GM12878 (cell line): ENCODE data around the gene PPP6R2. TPM values are rescaled to one million over a fixed set of nuclear protein-coding genes. Genes with fewer than 3 reads are reported as not detected.

Source experiments
- ATAC-seq: fragments of 200-7000 bp; cut with Tn5 transposase; 3 replicates; pipeline ENCODE4 v1.9.1; 2020; ENCODE audit warnings: mild to moderate bottlenecking, moderate library complexity
- BruUV-seq: library from RNA; stranded (reverse); fragments of 400-500 nt; replicated peaks from 2 replicates; lab custom pipeline; 2021; lab: Mats Ljungman, UMichigan
- CTCF ChIA-PET: fragments of 300-600 bp; sonication (Branson Sonifier 250); formaldehyde crosslinking; extraction: SDS; loops from one replicate; lab custom pipeline; 2021; ENCODE audit warnings: inconsistent platforms; lab: Yijun Ruan, JAX
- POLR2A ChIA-PET: fragments of 350-600 bp; formaldehyde crosslinking; extraction: SDS; loops from one replicate; lab custom pipeline; 2021; ENCODE audit warnings: inconsistent platforms; lab: Charles Lee
- RAD21 ChIA-PET: fragments of 300-600 bp; sonication (Branson Sonifier 250); formaldehyde crosslinking; loops from one replicate; lab custom pipeline; 2023; ENCODE audit warnings: antibody characterized with exemption; ENCODE audit not compliant: unreplicated experiment; lab: Charles Lee
- SMC1A ChIA-PET: fragments of 300-600 bp; sonication (Branson Sonifier 250); formaldehyde crosslinking; loops from one replicate; lab custom pipeline; 2023; ENCODE audit not compliant: unreplicated experiment, uncharacterized antibody; lab: Charles Lee
- DNase-seq: peaks from one replicate; pipeline ENCODE4 v3.0.0-alpha.2; 2011; ENCODE audit warnings: low read depth, low spot score
- FAIRE-seq: peaks from 3 replicates; lab custom pipeline; 2011; peaks lifted over from hg19 to GRCh38; lab: Jason Lieb, UNC
- H2AFZ ChIP-seq: 2 replicates; pipeline ENCODE4 v1.6.0; 2011; ENCODE audit warnings: low read depth, low read length, control low read depth; ENCODE audit not compliant: control insufficient read depth
- H3K27ac ChIP-seq: 2 replicates; pipeline ENCODE4 v1.5.1; 2011; ENCODE audit warnings: control low read depth; ENCODE audit not compliant: control insufficient read depth, insufficient read depth
- H3K27me3 ChIP-seq, 2 experiments: replicated peaks in 1 of 2; 2 replicates each; pipeline versions ENCODE4 v1.6.0 to v1.6.1; 2011; ENCODE audit warnings: low read length in 1 of 2; ENCODE audit not compliant: control insufficient read depth in 2 of 2, insufficient read depth in 2 of 2
- H3K36me3 ChIP-seq, 2 experiments: 2 replicates each; pipeline ENCODE4 v1.5.1; 2011; ENCODE audit warnings: low read length in 1 of 2; ENCODE audit not compliant: control insufficient read depth in 2 of 2, insufficient read depth in 2 of 2
- H3K4me1 ChIP-seq: 2 replicates; pipeline ENCODE4 v1.6.1; 2011; ENCODE audit warnings: mild to moderate bottlenecking, low read length, moderate library complexity, mixed read lengths; ENCODE audit not compliant: control insufficient read depth, insufficient read depth
- H3K4me2 ChIP-seq: 2 replicates; pipeline ENCODE4 v1.6.0; 2011; ENCODE audit warnings: control low read depth; ENCODE audit not compliant: control insufficient read depth, insufficient read depth
- H3K4me3 ChIP-seq: fragments of 200-600 bp; sonication (generic); 2 replicates; pipeline ENCODE4 v1.5.1; 2016
- H3K79me2 ChIP-seq: 2 replicates; pipeline ENCODE4 v1.6.0; 2011; ENCODE audit warnings: low read length; ENCODE audit not compliant: control insufficient read depth, insufficient read depth
- H3K9ac ChIP-seq: 2 replicates; pipeline ENCODE4 v1.8.0; 2011; ENCODE audit warnings: low read length, control low read depth, mixed read lengths; ENCODE audit not compliant: control insufficient read depth, insufficient read depth
- H3K9me3 ChIP-seq: replicated peaks from 3 replicates; pipeline ENCODE4 v1.5.1; 2011; ENCODE audit warnings: mild to moderate bottlenecking, low read length; ENCODE audit not compliant: control insufficient read depth, insufficient read depth
- H4K20me1 ChIP-seq: 2 replicates; pipeline ENCODE4 v1.6.0; 2011; ENCODE audit not compliant: control insufficient read depth, insufficient read depth
- ATF7 ChIP-seq: fragments of 450-650 bp; IDR thresholded peaks from 2 replicates; pipeline ENCODE4 v1.6.1; 2016; ENCODE audit warnings: low read depth, mild to moderate bottlenecking
- EGR1 ChIP-seq, 2 experiments: IDR thresholded peaks; 1 replicate in 1 of 2; 2 replicates in 1 of 2; pipeline ENCODE4 v1.6.1; 2011 to 2012; ENCODE audit warnings: low read depth in 2 of 2, low read length in 2 of 2, borderline replicate concordance in 1 of 2, mild to moderate bottlenecking in 1 of 2, moderate library complexity in 1 of 2
- SP1 ChIP-seq: IDR thresholded peaks from one replicate; pipeline ENCODE4 v1.6.1; 2011; ENCODE audit warnings: low read depth, low read length
- ZBTB11 ChIP-seq: fragments of 450-650 bp; formaldehyde crosslinking; IDR thresholded peaks from 2 replicates; pipeline ENCODE4 v1.5.0; 2022; ENCODE audit warnings: mild to moderate bottlenecking, missing genetic modification characterization
- ZNF687 ChIP-seq: fragments of 450-650 bp; IDR thresholded peaks from 2 replicates; pipeline ENCODE4 v1.6.1; 2017; ENCODE audit warnings: mild to moderate bottlenecking, moderate library complexity
- ZZZ3 ChIP-seq: IDR thresholded peaks from 2 replicates; pipeline ENCODE4 v1.6.1; 2011; ENCODE audit warnings: low read depth; ENCODE audit not compliant: control insufficient read depth, insufficient read length
- WGBS: methylation state at CpG from one replicate; pipeline ENCODE4 v1.1.6; 2016; ENCODE audit warnings: low lambda C conversion rate; ENCODE audit not compliant: insufficient replicate concordance, insufficient coverage; ENCODE audit errors: missing lambda C conversion rate; 5-methylcytosine and 5-hydroxymethylcytosine counted together
- in situ Hi-C: fragments of 300-500 bp; cut with MboI; formaldehyde crosslinking; loops from 9 replicates; pipeline ENCODE4 v1.14.3; 2018; ENCODE audit warnings: mixed read lengths
- intact Hi-C: fragments of 100-400 bp; cut with micrococcal nuclease; formaldehyde crosslinking; loops from one replicate; pipeline ENCODE4 v1.14.2; 2022; ENCODE audit not compliant: unreplicated experiment
- polyA plus RNA-seq, 11 experiments: library from polyadenylated mRNA; depleted of rRNA in 4 of 11; unstranded in 6 of 11; stranded (reverse) in 5 of 11; fragments of >200 nt; fragmentation: Nextera tagmentation in 4 of 11; fragmentation: Illumina TruSeq in 1 of 11; extraction: Ambion mirVana in 4 of 11; extraction: Trizol in 1 of 11; gene quantifications; 1 replicate in 1 of 11; 2 replicates in 10 of 11; pipeline versions ENCODE4 v1.2.1 to v1.2.3, GENCODE V29; 2011 to 2016; ENCODE audit warnings: inconsistent platforms in 2 of 11, missing spikeins in 2 of 11, low read depth in 1 of 11
- total RNA-seq, 4 experiments: library from RNA; depleted of rRNA in 3 of 4; stranded (reverse); fragments of >200 nt in 3 of 4; fragmentation: Illumina TruSeq in 1 of 4; extraction: Trizol in 1 of 4; gene quantifications; 2 replicates each; pipeline versions ENCODE4 v1.2.1 to v1.2.3, GENCODE V29; 2013 to 2021
- TF ChIP-seq, protein P1 (sequence below): IDR thresholded peaks from 2 replicates; pipeline ENCODE4 v1.6.1; 2012; ENCODE audit warnings: mild to moderate bottlenecking, low read depth, low read length
- TF ChIP-seq, protein P2 (sequence below): fragments of 450-650 bp; conservative IDR thresholded peaks from 2 replicates; pipeline ENCODE4 v1.6.1; 2017; ENCODE audit warnings: mild to moderate bottlenecking, moderate library complexity

Gene PPP6R2
- total and polyA plus RNA-seq, 10 of the 15 experiments (the other 5 are each of a cell fraction or from before 2014, with no cell fraction given), result 0.29 to 52.6 (median 25.4) TPM

- no peak for DNase-seq
- no peaks in the 10 kb centered on the region for H3K27me3 ChIP-seq
- no peak for FAIRE-seq
- no peak for TF ChIP-seq ZNF687
- no peak for TF ChIP-seq ZBTB11 (CRISPR knock-in tag)
- TF ChIP-seq, protein P1, sequence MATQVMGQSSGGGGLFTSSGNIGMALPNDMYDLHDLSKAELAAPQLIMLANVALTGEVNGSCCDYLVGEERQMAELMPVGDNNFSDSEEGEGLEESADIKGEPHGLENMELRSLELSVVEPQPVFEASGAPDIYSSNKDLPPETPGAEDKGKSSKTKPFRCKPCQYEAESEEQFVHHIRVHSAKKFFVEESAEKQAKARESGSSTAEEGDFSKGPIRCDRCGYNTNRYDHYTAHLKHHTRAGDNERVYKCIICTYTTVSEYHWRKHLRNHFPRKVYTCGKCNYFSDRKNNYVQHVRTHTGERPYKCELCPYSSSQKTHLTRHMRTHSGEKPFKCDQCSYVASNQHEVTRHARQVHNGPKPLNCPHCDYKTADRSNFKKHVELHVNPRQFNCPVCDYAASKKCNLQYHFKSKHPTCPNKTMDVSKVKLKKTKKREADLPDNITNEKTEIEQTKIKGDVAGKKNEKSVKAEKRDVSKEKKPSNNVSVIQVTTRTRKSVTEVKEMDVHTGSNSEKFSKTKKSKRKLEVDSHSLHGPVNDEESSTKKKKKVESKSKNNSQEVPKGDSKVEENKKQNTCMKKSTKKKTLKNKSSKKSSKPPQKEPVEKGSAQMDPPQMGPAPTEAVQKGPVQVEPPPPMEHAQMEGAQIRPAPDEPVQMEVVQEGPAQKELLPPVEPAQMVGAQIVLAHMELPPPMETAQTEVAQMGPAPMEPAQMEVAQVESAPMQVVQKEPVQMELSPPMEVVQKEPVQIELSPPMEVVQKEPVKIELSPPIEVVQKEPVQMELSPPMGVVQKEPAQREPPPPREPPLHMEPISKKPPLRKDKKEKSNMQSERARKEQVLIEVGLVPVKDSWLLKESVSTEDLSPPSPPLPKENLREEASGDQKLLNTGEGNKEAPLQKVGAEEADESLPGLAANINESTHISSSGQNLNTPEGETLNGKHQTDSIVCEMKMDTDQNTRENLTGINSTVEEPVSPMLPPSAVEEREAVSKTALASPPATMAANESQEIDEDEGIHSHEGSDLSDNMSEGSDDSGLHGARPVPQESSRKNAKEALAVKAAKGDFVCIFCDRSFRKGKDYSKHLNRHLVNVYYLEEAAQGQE, result no peak
- TF ChIP-seq ZZZ3, result no peak
- TF ChIP-seq ATF7, result no peak
- no peak for TF ChIP-seq EGR1 (IDR thresholded peaks at IDR 0.05; ENCODE audit: borderline replicate concordance in 1 of 2, low read depth in 2 of 2, low read length in 2 of 2)
- TF ChIP-seq, protein P2, sequence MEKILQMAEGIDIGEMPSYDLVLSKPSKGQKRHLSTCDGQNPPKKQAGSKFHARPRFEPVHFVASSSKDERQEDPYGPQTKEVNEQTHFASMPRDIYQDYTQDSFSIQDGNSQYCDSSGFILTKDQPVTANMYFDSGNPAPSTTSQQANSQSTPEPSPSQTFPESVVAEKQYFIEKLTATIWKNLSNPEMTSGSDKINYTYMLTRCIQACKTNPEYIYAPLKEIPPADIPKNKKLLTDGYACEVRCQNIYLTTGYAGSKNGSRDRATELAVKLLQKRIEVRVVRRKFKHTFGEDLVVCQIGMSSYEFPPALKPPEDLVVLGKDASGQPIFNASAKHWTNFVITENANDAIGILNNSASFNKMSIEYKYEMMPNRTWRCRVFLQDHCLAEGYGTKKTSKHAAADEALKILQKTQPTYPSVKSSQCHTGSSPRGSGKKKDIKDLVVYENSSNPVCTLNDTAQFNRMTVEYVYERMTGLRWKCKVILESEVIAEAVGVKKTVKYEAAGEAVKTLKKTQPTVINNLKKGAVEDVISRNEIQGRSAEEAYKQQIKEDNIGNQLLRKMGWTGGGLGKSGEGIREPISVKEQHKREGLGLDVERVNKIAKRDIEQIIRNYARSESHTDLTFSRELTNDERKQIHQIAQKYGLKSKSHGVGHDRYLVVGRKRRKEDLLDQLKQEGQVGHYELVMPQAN, result no peak
- TF ChIP-seq SP1, result no peak
- RAD21 ChIA-PET, result no interaction called here
- intact Hi-C loops (no loop called here), in situ Hi-C loops (no loop called here)
- CTCF ChIA-PET, result no interaction called here
- H3K9ac ChIP-seq, result no peak overlapping the region
- BruUV-seq, result no TSS peak
- WGBS, result 89% methylated on average over 28 of the region's 28 CpGs
- no peaks in the 10 kb centered on the region for H4K20me1 ChIP-seq
- no peaks in the 10 kb centered on the region for H3K9me3 ChIP-seq
- H3K79me2 ChIP-seq, result no peaks in the 10 kb centered on the region
- no peak overlapping the region for H3K27ac ChIP-seq
- SMC1A ChIA-PET, result no interaction called here
- no peak overlapping the region for H2AFZ ChIP-seq
- H3K4me2 ChIP-seq, result no peak overlapping the region
- POLR2A ChIA-PET, result no interaction called here
- peaks cover 14 to 66% of the 10 kb centered on the region in 2 experiments for H3K36me3 ChIP-seq
- no peak for ATAC-seq
- no peak overlapping the region for H3K4me3 ChIP-seq
- H3K4me1 ChIP-seq, result no peaks in the 10 kb centered on the region
These were observed 120.2 kb downstream of the PPP6R2 start for GRCh38 chr22:50463188-50463900.
